Esophagus muscularis mucosa (tissue), 3 donors: ENCODE data around the gene UBE2R2.
"Not testable (repeated sequence)": the region's sequence is repeated elsewhere in the genome, so short reads cannot be mapped to it uniquely, and the experiment has no call there.

Experiments used
- CTCF ChIP-seq, 3 experiments: fragments of 200-600 bp in 2 of 3; fragments of 450-650 bp in 1 of 3; sonication (generic) in 2 of 3; IDR thresholded peaks; one replicate each; pipeline ENCODE4 v1.5.1; 2017 to 2019; ENCODE audit warnings: antibody characterized with exemption in 3 of 3, mild to moderate bottlenecking in 2 of 3, moderate library complexity in 1 of 3
- POLR2A ChIP-seq: fragments of 450-650 bp; IDR thresholded peaks from one replicate; pipeline ENCODE4 v1.6.1; 2017; ENCODE audit warnings: antibody characterized with exemption, moderate library complexity, mild to moderate bottlenecking, low read depth
- POLR2AphosphoS5 ChIP-seq, 2 donors: sonication (generic); formaldehyde crosslinking; IDR thresholded peaks; one replicate each; pipeline ENCODE4 v1.6.1; 2017; ENCODE audit warnings: antibody characterized with exemption in 2 of 2

- TF ChIP-seq CTCF (IDR thresholded peaks at IDR 0.05); POLR2A; POLR2AphosphoS5 (IDR thresholded peaks at IDR 0.05): not testable (repeated sequence)
Observed at GRCh38 chr9:33807156-33807555, 9.8 kb upstream of the UBE2R2 start.
